ENCODE results near the gene RHO.

DNA sequence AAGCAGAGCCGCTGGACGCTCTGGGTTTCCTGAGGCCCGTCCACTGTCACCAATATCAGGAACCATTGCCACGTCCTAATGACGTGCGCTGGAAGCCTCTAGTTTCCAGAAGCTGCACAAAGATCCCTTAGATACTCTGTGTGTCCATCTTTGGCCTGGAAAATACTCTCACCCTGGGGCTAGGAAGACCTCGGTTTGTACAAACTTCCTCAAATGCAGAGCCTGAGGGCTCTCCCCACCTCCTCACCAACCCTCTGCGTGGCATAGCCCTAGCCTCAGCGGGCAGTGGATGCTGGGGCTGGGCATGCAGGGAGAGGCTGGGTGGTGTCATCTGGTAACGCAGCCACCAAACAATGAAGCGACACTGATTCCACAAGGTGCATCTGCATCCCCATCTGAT is 3.3 kb downstream of the RHO start:
- TF ChIP-seq FOXA1 (IDR thresholded peaks at IDR 0.05), result no peak
- TF ChIP-seq BHLHE40 (IDR thresholded peaks at IDR 0.05; ENCODE audit: borderline replicate concordance), result no peak
- TF ChIP-seq LEF1 (IDR thresholded peaks at IDR 0.05; ENCODE audit: borderline replicate concordance), result no peak
- TF ChIP-seq ARNT (IDR thresholded peaks at IDR 0.05), result no peak
- no peak for TF ChIP-seq FOXK2 (IDR thresholded peaks at IDR 0.05)
- TF ChIP-seq FOXM1 (IDR thresholded peaks at IDR 0.05; ENCODE audit: borderline replicate concordance), result no peak
- TF ChIP-seq, protein P1, sequence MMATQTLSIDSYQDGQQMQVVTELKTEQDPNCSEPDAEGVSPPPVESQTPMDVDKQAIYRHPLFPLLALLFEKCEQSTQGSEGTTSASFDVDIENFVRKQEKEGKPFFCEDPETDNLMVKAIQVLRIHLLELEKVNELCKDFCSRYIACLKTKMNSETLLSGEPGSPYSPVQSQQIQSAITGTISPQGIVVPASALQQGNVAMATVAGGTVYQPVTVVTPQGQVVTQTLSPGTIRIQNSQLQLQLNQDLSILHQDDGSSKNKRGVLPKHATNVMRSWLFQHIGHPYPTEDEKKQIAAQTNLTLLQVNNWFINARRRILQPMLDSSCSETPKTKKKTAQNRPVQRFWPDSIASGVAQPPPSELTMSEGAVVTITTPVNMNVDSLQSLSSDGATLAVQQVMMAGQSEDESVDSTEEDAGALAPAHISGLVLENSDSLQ (IDR thresholded peaks at IDR 0.05), result no peak
- TF ChIP-seq HDGF (IDR thresholded peaks at IDR 0.05; ENCODE audit: borderline replicate concordance), result no peak
- TF ChIP-seq ZNF384 (IDR thresholded peaks at IDR 0.05), result no peak
- TF ChIP-seq SUZ12 (IDR thresholded peaks at IDR 0.05), result no peak
- TF ChIP-seq SP1 (IDR thresholded peaks at IDR 0.05), result no peak
- no peak for TF ChIP-seq TARDBP (IDR thresholded peaks at IDR 0.05)
